NCI-H2196 (cell line): ENCODE data around the gene CPNE6.

Source experiments
- DNase-seq: peaks from one replicate; lab custom pipeline; 2025; ENCODE audit not compliant: unreplicated experiment; lab: John Stamatoyannopoulos, UW

CPNE6 gene

GRCh38 chr14:24068711-24069410, 2.5 kb upstream of the CPNE6 start:
- no peak for DNase-seq

GRCh38 chr14:24069411-24069735, 2.0 kb upstream of the CPNE6 start:
- no peak for DNase-seq

- DNase-seq = no peak
These were observed 848 bp upstream of the CPNE6 start for GRCh38 chr14:24070285-24071143.

GRCh38 chr14:24071836-24072430, 571 bp downstream of the CPNE6 start:
- no peak for DNase-seq

GRCh38 chr14:24072436-24072835, 1.1 kb downstream of the CPNE6 start:
- no peak for DNase-seq

GRCh38 chr14:24072881-24073877, 1.8 kb downstream of the CPNE6 start:
- DNase-seq = no peak

GRCh38 chr14:24074625-24075484, 3.5 kb downstream of the CPNE6 start:
- no peak for DNase-seq

- DNase-seq = peak; percentile 30
These were observed 4.3 kb downstream of the CPNE6 start for GRCh38 chr14:24075485-24076301.

GRCh38 chr14:24076302-24076601, 4.9 kb downstream of the CPNE6 start:
- no peak for DNase-seq

- no peak for DNase-seq
These were observed 5.7 kb downstream of the CPNE6 start for GRCh38 chr14:24077086-24077485.

- DNase-seq = no peak
These were observed 6.8 kb downstream of the CPNE6 start for GRCh38 chr14:24078146-24078545.

- DNase-seq = peak; percentile 65
These were observed 8.3 kb downstream of the CPNE6 start for GRCh38 chr14:24079491-24080141.

- no peak for DNase-seq
These were observed 8.8 kb downstream of the CPNE6 start for GRCh38 chr14:24080142-24080530.

- DNase-seq = peak; percentile 79
These were observed 9.8 kb downstream of the CPNE6 start for GRCh38 chr14:24080888-24081738.

- DNase-seq = no peak
These were observed 10.4 kb downstream of the CPNE6 start for GRCh38 chr14:24081739-24082211.

- no peak for DNase-seq
These were observed 11.2 kb downstream of the CPNE6 start for GRCh38 chr14:24082411-24083080.

- DNase-seq = no peak
These were observed 12.1 kb downstream of the CPNE6 start for GRCh38 chr14:24083462-24083861.
